Smooth muscle cell (in vitro differentiated cells): ENCODE data around the gene XYLT1. TPM values are rescaled to one million over a fixed set of nuclear protein-coding genes. Genes with fewer than 3 reads are reported as not detected.

Source experiments
- DNase-seq: peaks from one replicate; lab custom pipeline; 2025; ENCODE audit not compliant: unreplicated experiment; lab: John Stamatoyannopoulos, UW
- H2AFZ ChIP-seq: fragments of 200-600 bp; sonication (generic); 2 replicates; pipeline ENCODE4 v1.6.0; 2016; ENCODE audit warnings: antibody characterized with exemption, low read depth, mild to moderate bottlenecking
- H3F3A ChIP-seq: fragments of 200-600 bp; sonication (generic); 2 replicates; pipeline ENCODE4 v1.6.0; 2017; ENCODE audit warnings: antibody characterized with exemption, low read depth
- H3K27ac ChIP-seq: fragments of 200-600 bp; sonication (generic); 2 replicates; pipeline ENCODE4 v1.5.1; 2016; ENCODE audit warnings: low read depth, mild to moderate bottlenecking
- H3K27me3 ChIP-seq: fragments of 200-600 bp; sonication (generic); 2 replicates; pipeline ENCODE4 v1.6.1; 2016; ENCODE audit warnings: low read depth, mild to moderate bottlenecking
- H3K36me3 ChIP-seq: fragments of 200-600 bp; sonication (generic); 2 replicates; pipeline ENCODE4 v1.5.1; 2016; ENCODE audit warnings: low read depth
- H3K4me1 ChIP-seq: fragments of 200-600 bp; sonication (generic); 2 replicates; pipeline ENCODE4 v1.5.1; 2016; ENCODE audit warnings: low read depth
- H3K4me2 ChIP-seq: fragments of 200-600 bp; sonication (generic); 2 replicates; pipeline ENCODE4 v1.6.0; 2016; ENCODE audit warnings: mild to moderate bottlenecking
- H3K4me3 ChIP-seq: fragments of 200-600 bp; sonication (generic); 2 replicates; pipeline ENCODE4 v1.5.1; 2016; ENCODE audit warnings: mild to moderate bottlenecking
- H3K79me2 ChIP-seq: fragments of 200-600 bp; sonication (generic); 2 replicates; pipeline ENCODE4 v1.6.0; 2016; ENCODE audit warnings: low read depth, mild to moderate bottlenecking
- H3K9ac ChIP-seq: fragments of 200-600 bp; sonication (generic); 2 replicates; pipeline ENCODE4 v1.6.0; 2016; ENCODE audit warnings: low read depth
- H3K9me3 ChIP-seq: fragments of 200-600 bp; sonication (generic); replicated peaks from 2 replicates; pipeline ENCODE4 v1.5.1; 2016; ENCODE audit warnings: low read depth
- H4K20me1 ChIP-seq: fragments of 200-600 bp; sonication (generic); 2 replicates; pipeline ENCODE4 v1.6.0; 2016; ENCODE audit warnings: low read depth
- WGBS: methylation state at CpG from one replicate; pipeline ENCODE4 v1.1.7; 2016; ENCODE audit warnings: low lambda C conversion rate; 5-methylcytosine and 5-hydroxymethylcytosine counted together
- polyA plus RNA-seq: library from polyadenylated mRNA; unstranded; fragments of >200 nt; fragmentation: Nextera tagmentation; extraction: Ambion mirVana; gene quantifications from 2 replicates; pipeline ENCODE4 v1.2.1, GENCODE V29; 2016
- total RNA-seq: library from RNA; depleted of rRNA; stranded (reverse); fragments of >200 nt; gene quantifications from 2 replicates; pipeline ENCODE4 v1.2.3, GENCODE V29; 2014
- TF ChIP-seq, protein P1 (sequence below): fragments of 200-600 bp; sonication (generic); IDR thresholded peaks from 2 replicates; pipeline ENCODE4 v1.5.1; 2017; ENCODE audit warnings: borderline replicate concordance, mild to moderate bottlenecking, antibody characterized with exemption; ENCODE audit not compliant: insufficient read depth, poor library complexity, severe bottlenecking

Gene XYLT1
- total and polyA plus RNA-seq, 2 experiments from 2014 or later, result 9.5 to 19.9 TPM

- no peak overlapping the region for H3K4me3 ChIP-seq
- 92% methylated on average over 24 of the region's 24 CpGs for WGBS
- H3K79me2 ChIP-seq, result peaks cover 11% of the 10 kb centered on the region
Observed at GRCh38 chr16:17404941-17405689, 65.6 kb downstream of the XYLT1 start.

DNA sequence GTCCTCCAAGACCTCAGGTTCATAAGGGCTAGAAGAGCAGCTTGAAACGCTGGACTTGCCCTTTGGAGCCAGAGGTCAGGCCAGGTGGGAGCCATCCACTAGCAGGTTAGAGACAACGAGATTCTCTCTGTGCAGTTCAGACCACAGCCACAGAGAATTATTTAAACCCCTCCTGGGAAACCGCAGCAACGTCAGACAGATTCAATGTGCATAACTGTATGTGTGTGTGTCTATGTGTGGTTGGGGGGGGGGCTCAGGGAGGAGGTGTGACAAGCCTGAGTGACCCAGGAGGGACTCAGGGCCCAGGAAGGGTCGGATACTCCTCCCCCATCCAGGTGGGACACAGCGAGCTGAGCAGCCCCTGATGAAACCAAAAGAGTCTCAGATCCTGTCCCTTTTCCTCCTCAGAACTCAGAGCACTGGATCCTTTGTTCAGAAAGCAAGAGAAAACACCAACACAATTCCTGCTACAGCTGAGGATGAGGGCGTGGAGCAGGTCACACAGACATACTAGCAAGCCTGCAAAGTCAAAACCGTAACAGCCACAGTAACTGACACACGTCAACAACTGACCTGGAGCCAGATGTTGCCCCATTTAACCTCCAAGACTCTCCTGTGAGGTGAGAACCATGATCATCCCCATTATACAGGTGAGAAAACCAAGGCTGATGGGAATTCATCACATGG, 66.8 kb downstream of the XYLT1 start:
- Histone ChIP-seq H3K4me2 (no peak overlapping the region), H3K9me3 (no peaks in the 10 kb centered on the region), H3K9ac (no peak overlapping the region), H2AFZ (no peak overlapping the region), H3K4me3 (no peak overlapping the region), H3K4me1 (peaks cover 8% of the 10 kb centered on the region), H3K27ac (no peak overlapping the region), H3K36me3 (no peaks in the 10 kb centered on the region), H3K27me3 (no peaks in the 10 kb centered on the region), H4K20me1 (peaks cover 73% of the 10 kb centered on the region), H3K79me2 (peaks cover 11% of the 10 kb centered on the region), H3F3A (peaks cover 9% of the 10 kb centered on the region)
- TF ChIP-seq, protein P1, sequence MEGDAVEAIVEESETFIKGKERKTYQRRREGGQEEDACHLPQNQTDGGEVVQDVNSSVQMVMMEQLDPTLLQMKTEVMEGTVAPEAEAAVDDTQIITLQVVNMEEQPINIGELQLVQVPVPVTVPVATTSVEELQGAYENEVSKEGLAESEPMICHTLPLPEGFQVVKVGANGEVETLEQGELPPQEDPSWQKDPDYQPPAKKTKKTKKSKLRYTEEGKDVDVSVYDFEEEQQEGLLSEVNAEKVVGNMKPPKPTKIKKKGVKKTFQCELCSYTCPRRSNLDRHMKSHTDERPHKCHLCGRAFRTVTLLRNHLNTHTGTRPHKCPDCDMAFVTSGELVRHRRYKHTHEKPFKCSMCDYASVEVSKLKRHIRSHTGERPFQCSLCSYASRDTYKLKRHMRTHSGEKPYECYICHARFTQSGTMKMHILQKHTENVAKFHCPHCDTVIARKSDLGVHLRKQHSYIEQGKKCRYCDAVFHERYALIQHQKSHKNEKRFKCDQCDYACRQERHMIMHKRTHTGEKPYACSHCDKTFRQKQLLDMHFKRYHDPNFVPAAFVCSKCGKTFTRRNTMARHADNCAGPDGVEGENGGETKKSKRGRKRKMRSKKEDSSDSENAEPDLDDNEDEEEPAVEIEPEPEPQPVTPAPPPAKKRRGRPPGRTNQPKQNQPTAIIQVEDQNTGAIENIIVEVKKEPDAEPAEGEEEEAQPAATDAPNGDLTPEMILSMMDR, result no peak
- WGBS, result 94% methylated on average over 9 of the region's 9 CpGs
- DNase-seq, result no peak

More at GRCh38 chr16:17404941-17405689, 65.6 kb downstream of the XYLT1 start:
- Histone ChIP-seq H3K9ac (no peak overlapping the region), H2AFZ (no peak overlapping the region), H3K4me1 (peaks cover 8% of the 10 kb centered on the region), H3K4me2 (no peak overlapping the region), H3K36me3 (no peaks in the 10 kb centered on the region), H4K20me1 (peaks cover 63% of the 10 kb centered on the region), H3K27me3 (no peaks in the 10 kb centered on the region), H3K9me3 (no peaks in the 10 kb centered on the region), H3K27ac (no peak overlapping the region), H3F3A (peaks cover 9% of the 10 kb centered on the region)
- TF ChIP-seq, protein P1, result no peak
- no peak for DNase-seq

DNA sequence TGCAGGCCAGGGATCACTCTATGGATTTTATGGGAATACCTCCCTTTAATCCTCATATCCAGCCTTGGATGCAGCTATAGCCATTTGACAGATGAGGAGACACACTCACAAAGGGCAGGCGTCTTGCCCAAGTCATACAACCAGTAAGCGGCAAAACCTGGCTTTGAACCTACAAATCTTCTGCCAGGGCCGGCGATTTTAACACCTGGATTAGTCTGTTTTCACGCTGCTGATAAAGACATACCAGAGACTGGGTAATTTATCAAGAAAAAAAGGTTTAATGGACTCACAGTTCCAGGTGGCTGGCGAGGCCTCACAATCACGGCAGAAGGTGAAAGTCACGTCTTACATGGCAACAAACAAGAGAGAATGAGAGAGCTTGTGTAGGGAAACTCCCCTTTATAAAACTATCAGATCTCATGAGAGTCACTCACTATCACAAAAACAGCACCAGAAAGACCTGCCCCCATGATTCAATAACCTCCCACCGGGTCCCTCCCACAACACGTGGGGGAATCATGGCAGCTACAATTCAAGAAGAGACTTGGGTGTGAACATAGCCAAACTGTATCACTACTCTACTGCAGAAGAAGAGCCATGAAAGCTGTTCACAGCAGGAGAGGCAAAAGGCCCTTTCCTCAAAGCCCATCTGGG, 67.5 kb downstream of the XYLT1 start:
- Histone ChIP-seq H4K20me1 (peaks cover 79% of the 10 kb centered on the region), H3F3A (peaks cover 9% of the 10 kb centered on the region), H3K27me3 (no peaks in the 10 kb centered on the region), H3K36me3 (no peaks in the 10 kb centered on the region), H3K79me2 (peaks cover 11% of the 10 kb centered on the region), H3K4me2 (no peak overlapping the region), H3K4me3 (no peak overlapping the region), H3K9me3 (no peaks in the 10 kb centered on the region), H3K27ac (no peak overlapping the region), H3K9ac (no peak overlapping the region), H3K4me1 (peaks cover 10% of the 10 kb centered on the region), H2AFZ (no peak overlapping the region)
- 77% methylated on average over 10 of the region's 10 CpGs for WGBS
- no peak for DNase-seq
- TF ChIP-seq, protein P1, result no peak
